ENCODE measurements around the gene DMXL1.

- no peak for TF ChIP-seq CTCF (IDR thresholded peaks at IDR 0.05; ENCODE audit: low read depth, low read length)
- no peak for TF ChIP-seq POLR2A (IDR thresholded peaks at IDR 0.05; ENCODE audit: extremely low read depth, insufficient read length)
- TF ChIP-seq MAX (IDR thresholded peaks at IDR 0.05; ENCODE audit: low read depth, low read length), result no peak
- TF ChIP-seq MYC (IDR thresholded peaks at IDR 0.05; ENCODE audit: low read depth, low read length), result no peak
Observed at GRCh38 chr5:119264186-119264585, 193.3 kb downstream of the DMXL1 start.

Data from NB4 (cell line).